HepG2 (cell line): ENCODE data around the gene GDPGP1. TPM values are rescaled to one million over a fixed set of nuclear protein-coding genes. Genes with fewer than 3 reads are reported as not detected.

Experiments used
- CBX5 ChIP-seq: sonication (generic); formaldehyde crosslinking; IDR thresholded peaks from 2 replicates; pipeline ENCODE4 v1.4.0; 2020; ENCODE audit warnings: missing genetic modification reagents, borderline replicate concordance
- CHD2 ChIP-seq: IDR thresholded peaks from 2 replicates; pipeline ENCODE4 v1.6.1; 2011; ENCODE audit warnings: low read depth, low read length, improper control_type of control experiment
- E2F1 ChIP-seq: sonication (generic); formaldehyde crosslinking; IDR thresholded peaks from 2 replicates; pipeline ENCODE4 v1.5.0; 2020; ENCODE audit warnings: missing genetic modification reagents
- KDM5A ChIP-seq: fragments of 200-600 bp; sonication (generic); IDR thresholded peaks from 2 replicates; pipeline ENCODE4 v1.7.0; 2018; ENCODE audit warnings: antibody characterized with exemption, mild to moderate bottlenecking, low read length, borderline replicate concordance
- MED8 ChIP-seq: sonication (generic); formaldehyde crosslinking; IDR thresholded peaks from 2 replicates; pipeline ENCODE4 v1.8.1; 2023; ENCODE audit warnings: mild to moderate bottlenecking, missing genetic modification reagents; ENCODE audit not compliant: insufficient replicate concordance
- MXI1 ChIP-seq: IDR thresholded peaks from 3 replicates; pipeline ENCODE4 v1.6.1; 2012; ENCODE audit warnings: low read depth, low read length, inconsistent platforms, borderline replicate concordance
- MYPOP ChIP-seq: sonication (generic); formaldehyde crosslinking; IDR thresholded peaks from 2 replicates; pipeline ENCODE4 v1.8.1; 2023; ENCODE audit warnings: mild to moderate bottlenecking, moderate library complexity, missing genetic modification reagents
- NFYC ChIP-seq: IDR thresholded peaks from 2 replicates; pipeline ENCODE4 v1.6.1; 2016; ENCODE audit warnings: missing genetic modification reagents, missing compliant biosample characterization
- NR2C2 ChIP-seq: sonication (generic); formaldehyde crosslinking; IDR thresholded peaks from 2 replicates; pipeline ENCODE4 v1.4.0; 2020; ENCODE audit warnings: missing genetic modification reagents, mild to moderate bottlenecking, moderate library complexity, borderline replicate concordance
- PAWR ChIP-seq: sonication (generic); formaldehyde crosslinking; IDR thresholded peaks from 2 replicates; pipeline ENCODE4 v1.4.0; 2020; ENCODE audit warnings: missing genetic modification reagents, mild to moderate bottlenecking, borderline replicate concordance
- RFX3 ChIP-seq: IDR thresholded peaks from 2 replicates; pipeline ENCODE4 v1.6.1; 2016; ENCODE audit warnings: missing biosample characterization, missing genetic modification reagents
- SP2 ChIP-seq: sonication (generic); formaldehyde crosslinking; IDR thresholded peaks from 2 replicates; pipeline ENCODE4 v1.5.1; 2020; ENCODE audit warnings: mild to moderate bottlenecking, missing genetic modification reagents
- YY1 ChIP-seq: IDR thresholded peaks from 2 replicates; pipeline ENCODE4 v1.6.1; 2011; ENCODE audit warnings: low read length, low read depth, moderate library complexity, mild to moderate bottlenecking; ENCODE audit not compliant: insufficient read depth, insufficient replicate concordance
- ZFP36L1 ChIP-seq: sonication (generic); formaldehyde crosslinking; IDR thresholded peaks from 2 replicates; pipeline ENCODE4 v1.8.0; 2022; ENCODE audit warnings: mild to moderate bottlenecking, missing genetic modification reagents, moderate library complexity
- ZNF124 ChIP-seq: sonication (generic); formaldehyde crosslinking; IDR thresholded peaks from 2 replicates; pipeline ENCODE4 v1.4.0; 2020; ENCODE audit warnings: missing genetic modification reagents
- ZNF180 ChIP-seq: sonication (generic); formaldehyde crosslinking; IDR thresholded peaks from 2 replicates; pipeline ENCODE4 v1.4.0; 2020; ENCODE audit warnings: low read depth, missing genetic modification reagents, borderline replicate concordance
- ZNF30 ChIP-seq: sonication (generic); formaldehyde crosslinking; IDR thresholded peaks from 2 replicates; pipeline ENCODE4 v1.5.0; 2020; ENCODE audit warnings: mild to moderate bottlenecking, missing genetic modification reagents
- ZNF446 ChIP-seq: sonication (generic); formaldehyde crosslinking; IDR thresholded peaks from 2 replicates; pipeline ENCODE4 v1.5.0; 2020; ENCODE audit warnings: mild to moderate bottlenecking, missing genetic modification reagents
- ZNF646 ChIP-seq: sonication (generic); formaldehyde crosslinking; IDR thresholded peaks from 2 replicates; pipeline ENCODE4 v1.9.0; 2021; ENCODE audit warnings: mild to moderate bottlenecking, missing genetic modification reagents
- polyA plus RNA-seq, 8 experiments: library from polyadenylated mRNA; depleted of rRNA in 3 of 8; stranded (reverse) in 7 of 8; unstranded in 1 of 8; fragments of >200 nt; fragmentation: Illumina TruSeq in 4 of 8; extraction: Trizol in 4 of 8; gene quantifications; 2 replicates each; pipeline versions ENCODE4 v1.2.1 to v1.2.3, GENCODE V29; 2011 to 2016; ENCODE audit warnings: low read depth in 4 of 8, missing spikeins in 1 of 8, mixed read lengths in 1 of 8; ENCODE audit not compliant: insufficient read depth in 1 of 8
- total RNA-seq, 5 experiments: library from RNA; depleted of rRNA; stranded (reverse); fragments of >200 nt; fragmentation: Illumina TruSeq; extraction: Trizol; gene quantifications; 2 replicates each; pipeline ENCODE4 v1.2.3, GENCODE V29; 2016; ENCODE audit warnings: low read depth in 1 of 5
- TF ChIP-seq, protein P1 (sequence below): sonication (generic); formaldehyde crosslinking; IDR thresholded peaks from 2 replicates; pipeline ENCODE4 v1.4.0; 2020; ENCODE audit warnings: missing genetic modification reagents

The GDPGP1 gene
- total and polyA plus RNA-seq, 2 of the 13 experiments (the other 11 are each of a cell fraction or from before 2014, with no cell fraction given), result 1.5 to 4.3 TPM

- TF ChIP-seq, protein P1, sequence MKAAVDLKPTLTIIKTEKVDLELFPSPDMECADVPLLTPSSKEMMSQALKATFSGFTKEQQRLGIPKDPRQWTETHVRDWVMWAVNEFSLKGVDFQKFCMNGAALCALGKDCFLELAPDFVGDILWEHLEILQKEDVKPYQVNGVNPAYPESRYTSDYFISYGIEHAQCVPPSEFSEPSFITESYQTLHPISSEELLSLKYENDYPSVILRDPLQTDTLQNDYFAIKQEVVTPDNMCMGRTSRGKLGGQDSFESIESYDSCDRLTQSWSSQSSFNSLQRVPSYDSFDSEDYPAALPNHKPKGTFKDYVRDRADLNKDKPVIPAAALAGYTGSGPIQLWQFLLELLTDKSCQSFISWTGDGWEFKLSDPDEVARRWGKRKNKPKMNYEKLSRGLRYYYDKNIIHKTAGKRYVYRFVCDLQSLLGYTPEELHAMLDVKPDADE (CRISPR knock-in tag), result no peak
- TF ChIP-seq ZNF646 (CRISPR knock-in tag) (no peak), CHD2 (no peak), NFYC (CRISPR knock-in tag) (no peak), ZNF30 (CRISPR knock-in tag) (no peak), ZNF446 (CRISPR knock-in tag) (no peak), ZFP36L1 (CRISPR knock-in tag) (no peak), ZNF180 (CRISPR knock-in tag) (no peak), RFX3 (CRISPR knock-in tag) (no peak), SP2 (CRISPR knock-in tag) (no peak), NR2C2 (peak; percentile 79), ZNF124 (no peak; the same call in 1 of the 2 replicates), CBX5 (CRISPR knock-in tag) (no peak), MED8 (CRISPR knock-in tag) (no peak), E2F1 (CRISPR knock-in tag) (no peak), PAWR (no peak), MXI1 (peak; percentile 75; the same call in 1 of the 3 replicates), MYPOP (no peak), YY1 (no peak), KDM5A (no peak)
Observed at GRCh38 chr15:90234096-90234988, at the start of gene GDPGP1 (continued).
